Astrocyte (in vitro differentiated cells and primary cell): ENCODE results near the gene ZMYND8. TPM values are rescaled to one million over a fixed set of nuclear protein-coding genes. Genes with fewer than 3 reads are reported as not detected.

ENCODE experiments used
- DNase-seq: peaks from one replicate; pipeline ENCODE4 v3.0.0-alpha.2; 2010; ENCODE audit warnings: low read depth
- FAIRE-seq: peaks from 2 replicates; lab custom pipeline; 2011; peaks lifted over from hg19 to GRCh38; lab: Jason Lieb, UNC
- H2AFZ ChIP-seq: 2 replicates; pipeline ENCODE4 v1.6.0; 2012; ENCODE audit warnings: low read depth, low read length, inconsistent platforms
- H3K27ac ChIP-seq: 2 replicates; pipeline ENCODE4 v1.5.1; 2011; ENCODE audit warnings: low read depth, low read length, inconsistent platforms
- H3K27me3 ChIP-seq: 2 replicates; pipeline ENCODE4 v1.6.0; 2011; ENCODE audit warnings: low read length, inconsistent platforms; ENCODE audit not compliant: insufficient read depth
- H3K36me3 ChIP-seq: 2 replicates; pipeline ENCODE4 v1.5.1; 2011; ENCODE audit warnings: low read length, inconsistent platforms; ENCODE audit not compliant: insufficient read depth
- H3K4me1 ChIP-seq: 2 replicates; pipeline ENCODE4 v1.5.1; 2011; ENCODE audit warnings: low read length, inconsistent platforms; ENCODE audit not compliant: insufficient read depth
- H3K4me2 ChIP-seq: 2 replicates; pipeline ENCODE4 v1.6.0; 2012; ENCODE audit warnings: low read length, inconsistent platforms
- H3K4me3 ChIP-seq: 2 replicates; pipeline ENCODE4 v1.5.1; 2011; ENCODE audit warnings: low read depth, mild to moderate bottlenecking, low read length, inconsistent platforms; ENCODE audit not compliant: insufficient read depth
- H3K79me2 ChIP-seq: 2 replicates; pipeline ENCODE4 v1.6.0; 2012; ENCODE audit warnings: mild to moderate bottlenecking, low read length, inconsistent platforms; ENCODE audit not compliant: insufficient read depth
- H3K9ac ChIP-seq: 2 replicates; pipeline ENCODE4 v1.6.0; 2012; ENCODE audit warnings: mild to moderate bottlenecking, low read length, inconsistent platforms
- H3K9me3 ChIP-seq: 2 replicates; pipeline ENCODE4 v1.5.1; 2012; ENCODE audit warnings: low read depth, mild to moderate bottlenecking, low read length, inconsistent platforms; ENCODE audit not compliant: insufficient read depth
- H4K20me1 ChIP-seq: 2 replicates; pipeline ENCODE4 v1.6.0; 2012; ENCODE audit warnings: low read length, inconsistent platforms; ENCODE audit not compliant: insufficient read depth
- H3K27ac Mint-ChIP-seq: one replicate; pipeline ENCODE4 v1.8.0; 2021; ENCODE audit warnings: mild to moderate bottlenecking, mixed read lengths; ENCODE audit not compliant: unreplicated experiment
- H3K27me3 Mint-ChIP-seq: one replicate; pipeline ENCODE4 v1.8.0; 2021; ENCODE audit warnings: low read depth, mixed read lengths; ENCODE audit not compliant: unreplicated experiment
- H3K36me3 Mint-ChIP-seq: one replicate; pipeline ENCODE4 v1.8.0; 2021; ENCODE audit warnings: low read depth, mixed read lengths; ENCODE audit not compliant: unreplicated experiment
- H3K4me1 Mint-ChIP-seq: one replicate; pipeline ENCODE4 v1.8.0; 2021; ENCODE audit warnings: low read depth, mixed read lengths; ENCODE audit not compliant: unreplicated experiment
- H3K4me3 Mint-ChIP-seq: one replicate; pipeline ENCODE4 v1.8.0; 2021; ENCODE audit warnings: mild to moderate bottlenecking, moderate library complexity, mixed read lengths; ENCODE audit not compliant: unreplicated experiment
- H3K9me3 Mint-ChIP-seq: one replicate; pipeline ENCODE4 v1.8.0; 2021; ENCODE audit warnings: mild to moderate bottlenecking, mixed read lengths; ENCODE audit not compliant: unreplicated experiment
- CTCF ChIP-seq: IDR thresholded peaks from 2 replicates; pipeline ENCODE4 v1.5.1; 2011; ENCODE audit warnings: low read depth, mild to moderate bottlenecking, inconsistent platforms, low read length, moderate library complexity; ENCODE audit not compliant: insufficient read depth
- EZH2 ChIP-seq: IDR thresholded peaks from 2 replicates; pipeline ENCODE4 v1.6.1; 2012; ENCODE audit warnings: mild to moderate bottlenecking, low read length, inconsistent platforms; ENCODE audit not compliant: insufficient read depth
- total RNA-seq: library from RNA; stranded (reverse); gene quantifications from 2 replicates; pipeline ENCODE4 v1.2.1, GENCODE V29; 2021

The ZMYND8 gene
- total RNA-seq, 1 donor from 2014 or later: 45.8 TPM

- Mint-ChIP-seq H3K36me3 (no peaks in the 10 kb centered on the region), H3K9me3 (no peaks in the 10 kb centered on the region), H3K4me1 (peaks cover 3% of the 10 kb centered on the region), H3K27me3 (peaks cover 9% of the 10 kb centered on the region), H3K27ac (peak overlapping the region; percentile 37), H3K4me3 (peak overlapping the region; percentile 21)
- no peaks in the 10 kb centered on the region for H4K20me1 ChIP-seq
- TF ChIP-seq CTCF: no peak
- no peaks in the 10 kb centered on the region for H3K79me2 ChIP-seq
- H3K36me3 ChIP-seq: no peaks in the 10 kb centered on the region
- no peak overlapping the region for H3K4me2 ChIP-seq
- H3K4me1 ChIP-seq: no peaks in the 10 kb centered on the region
- no peak overlapping the region for H3K9ac ChIP-seq
- no peaks in the 10 kb centered on the region for H3K27me3 ChIP-seq
- no peak overlapping the region for H3K27ac ChIP-seq
- H2AFZ ChIP-seq: peak overlapping the region; percentile 74
- FAIRE-seq (peak; percentile 37), DNase-seq (peak; percentile 66)
- H3K4me3 ChIP-seq: no peak overlapping the region
- no peaks in the 10 kb centered on the region for H3K9me3 ChIP-seq
These were observed 175.2 kb downstream of the ZMYND8 start for GRCh38 chr20:47181056-47181862.

- TF ChIP-seq EZH2 (no peak), CTCF (no peak)
- no peaks in the 10 kb centered on the region for H3K4me1 ChIP-seq
- H3K4me1 Mint-ChIP-seq: peaks cover 3% of the 10 kb centered on the region
- no peaks in the 10 kb centered on the region for H3K36me3 Mint-ChIP-seq
- H3K27ac Mint-ChIP-seq: no peak overlapping the region
- H3K4me3 ChIP-seq: no peak overlapping the region
- H3K9me3 Mint-ChIP-seq: no peaks in the 10 kb centered on the region
- no peak for FAIRE-seq
- H2AFZ ChIP-seq: no peak overlapping the region
- H3K79me2 ChIP-seq: no peaks in the 10 kb centered on the region
- no peaks in the 10 kb centered on the region for H3K9me3 ChIP-seq
- no peak for DNase-seq
- no peak overlapping the region for H3K27ac ChIP-seq
- H4K20me1 ChIP-seq: no peaks in the 10 kb centered on the region
- peaks cover 9% of the 10 kb centered on the region for H3K27me3 ChIP-seq
- H3K4me3 Mint-ChIP-seq: no peak overlapping the region
- H3K4me2 ChIP-seq: no peak overlapping the region
- H3K9ac ChIP-seq: no peak overlapping the region
- no peaks in the 10 kb centered on the region for H3K36me3 ChIP-seq
- H3K27me3 Mint-ChIP-seq: peaks cover 14% of the 10 kb centered on the region
These were observed 177.2 kb downstream of the ZMYND8 start for GRCh38 chr20:47179267-47179666.

- Histone ChIP-seq H3K27ac (no peak overlapping the region), H3K4me3 (no peak overlapping the region), H3K79me2 (no peaks in the 10 kb centered on the region), H3K4me1 (no peaks in the 10 kb centered on the region), H3K9ac (no peak overlapping the region), H3K27me3 (peaks cover 9% of the 10 kb centered on the region), H3K4me2 (no peak overlapping the region), H3K9me3 (no peaks in the 10 kb centered on the region), H2AFZ (no peak overlapping the region), H4K20me1 (no peaks in the 10 kb centered on the region), H3K36me3 (no peaks in the 10 kb centered on the region)
- peaks cover 13% of the 10 kb centered on the region for H3K27me3 Mint-ChIP-seq
- no peak overlapping the region for H3K4me3 Mint-ChIP-seq
- FAIRE-seq (no peak), DNase-seq (no peak)
- TF ChIP-seq CTCF (no peak), EZH2 (no peak)
- H3K27ac Mint-ChIP-seq: no peak overlapping the region
- no peaks in the 10 kb centered on the region for H3K9me3 Mint-ChIP-seq
- peaks cover 3% of the 10 kb centered on the region for H3K4me1 Mint-ChIP-seq
- no peaks in the 10 kb centered on the region for H3K36me3 Mint-ChIP-seq
These were observed 177.6 kb downstream of the ZMYND8 start for GRCh38 chr20:47178851-47179250.
